GM12878 (cell line): Measurements from ENCODE around the gene KRTAP10-9.

Experiments
- BCL3 ChIP-seq: IDR thresholded peaks from 2 replicates; pipeline ENCODE4 v1.6.1; 2011; ENCODE audit warnings: borderline replicate concordance, low read depth, mild to moderate bottlenecking, moderate library complexity, low read length; ENCODE audit not compliant: insufficient read depth, poor library complexity, severe bottlenecking
- HDAC2 ChIP-seq: fragments of 200-600 bp; sonication (generic); IDR thresholded peaks from 2 replicates; pipeline ENCODE4 v1.6.1; 2017
- POLR2AphosphoS5 ChIP-seq: IDR thresholded peaks from 2 replicates; pipeline ENCODE4 v1.6.1; 2011; ENCODE audit warnings: mild to moderate bottlenecking, low read length, inconsistent platforms
- SIN3A ChIP-seq: IDR thresholded peaks from 2 replicates; pipeline ENCODE4 v1.6.1; 2012; ENCODE audit warnings: low read depth, low read length, improper control_type of control experiment
- TF ChIP-seq, protein P1 (sequence below), 3 experiments: IDR thresholded peaks in 2 of 3; conservative IDR thresholded peaks in 1 of 3; 2 replicates each; pipeline ENCODE4 v1.5.1; 2011; ENCODE audit warnings: low read depth in 3 of 3, low read length in 3 of 3, mild to moderate bottlenecking in 3 of 3, control low read depth in 2 of 3, moderate library complexity in 2 of 3, inconsistent platforms in 1 of 3, mixed read lengths in 1 of 3; ENCODE audit not compliant: control insufficient read depth in 2 of 3, insufficient read depth in 1 of 3; ENCODE audit errors: extremely low read depth in 1 of 3

GRCh38 chr21:44613386-44614155 is 13.3 kb upstream of the KRTAP10-9 start:
- TF ChIP-seq SIN3A = no peak
- TF ChIP-seq, protein P1, sequence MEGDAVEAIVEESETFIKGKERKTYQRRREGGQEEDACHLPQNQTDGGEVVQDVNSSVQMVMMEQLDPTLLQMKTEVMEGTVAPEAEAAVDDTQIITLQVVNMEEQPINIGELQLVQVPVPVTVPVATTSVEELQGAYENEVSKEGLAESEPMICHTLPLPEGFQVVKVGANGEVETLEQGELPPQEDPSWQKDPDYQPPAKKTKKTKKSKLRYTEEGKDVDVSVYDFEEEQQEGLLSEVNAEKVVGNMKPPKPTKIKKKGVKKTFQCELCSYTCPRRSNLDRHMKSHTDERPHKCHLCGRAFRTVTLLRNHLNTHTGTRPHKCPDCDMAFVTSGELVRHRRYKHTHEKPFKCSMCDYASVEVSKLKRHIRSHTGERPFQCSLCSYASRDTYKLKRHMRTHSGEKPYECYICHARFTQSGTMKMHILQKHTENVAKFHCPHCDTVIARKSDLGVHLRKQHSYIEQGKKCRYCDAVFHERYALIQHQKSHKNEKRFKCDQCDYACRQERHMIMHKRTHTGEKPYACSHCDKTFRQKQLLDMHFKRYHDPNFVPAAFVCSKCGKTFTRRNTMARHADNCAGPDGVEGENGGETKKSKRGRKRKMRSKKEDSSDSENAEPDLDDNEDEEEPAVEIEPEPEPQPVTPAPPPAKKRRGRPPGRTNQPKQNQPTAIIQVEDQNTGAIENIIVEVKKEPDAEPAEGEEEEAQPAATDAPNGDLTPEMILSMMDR (IDR thresholded peaks at IDR 0.05 in 2 of 3, conservative IDR thresholded peaks at IDR 0.05 in 1 of 3; ENCODE audit: control insufficient read depth in 2 of 3, extremely low read depth in 1 of 3, insufficient read depth in 1 of 3, low read depth in 3 of 3, low read length in 3 of 3) = no peak
- no peak for TF ChIP-seq POLR2AphosphoS5
- no peak for TF ChIP-seq HDAC2
- no peak for TF ChIP-seq BCL3
